IMR-90 (cell line): ENCODE results near the gene IL1A.
A peak's percentile ranks its signal among the peaks of the same experiment; 100 is the strongest.

Experiments used
- BHLHE40 ChIP-seq: fragments of 150-350 bp; IDR thresholded peaks from 2 replicates; pipeline ENCODE4 v1.6.1; 2016; ENCODE audit warnings: mild to moderate bottlenecking, low read depth, low read length
- CEBPB ChIP-seq: IDR thresholded peaks from 2 replicates; pipeline ENCODE4 v1.6.1; 2012; ENCODE audit warnings: low read depth, low read length, improper control_type of control experiment
- CTCF ChIP-seq: conservative IDR thresholded peaks from 2 replicates; pipeline ENCODE4 v1.5.1; 2012; ENCODE audit warnings: mild to moderate bottlenecking, low read depth, low read length, improper control_type of control experiment
- FOS ChIP-seq: fragments of 150-350 bp; IDR thresholded peaks from 2 replicates; pipeline ENCODE4 v1.6.1; 2016; ENCODE audit warnings: low read depth, low read length
- MXI1 ChIP-seq: IDR thresholded peaks from 2 replicates; pipeline ENCODE4 v1.6.1; 2012; ENCODE audit warnings: low read depth, mild to moderate bottlenecking, low read length, moderate library complexity, borderline replicate concordance
- NFE2L2 ChIP-seq: fragments of 150-350 bp; IDR thresholded peaks from 2 replicates; pipeline ENCODE4 v1.6.1; 2016; ENCODE audit warnings: low read depth, mild to moderate bottlenecking, low read length
- POLR2A ChIP-seq: IDR thresholded peaks from 2 replicates; pipeline ENCODE4 v1.6.1; 2012; ENCODE audit warnings: mild to moderate bottlenecking, low read depth, low read length
- RAD21 ChIP-seq: IDR thresholded peaks from 2 replicates; pipeline ENCODE4 v1.6.1; 2012; ENCODE audit warnings: low read length, improper control_type of control experiment
- RCOR1 ChIP-seq: IDR thresholded peaks from 2 replicates; pipeline ENCODE4 v1.6.1; 2012; ENCODE audit warnings: mild to moderate bottlenecking, low read length, improper control_type of control experiment; ENCODE audit not compliant: insufficient replicate concordance
- SMC3 ChIP-seq: fragments of 150-350 bp; IDR thresholded peaks from 2 replicates; pipeline ENCODE4 v1.6.1; 2016; ENCODE audit warnings: low read depth, mild to moderate bottlenecking, antibody characterized with exemption, low read length, moderate library complexity

GRCh38 chr2:112749755-112750559 is 34.3 kb downstream of the IL1A start:
- TF ChIP-seq CTCF (peak; percentile 95), MXI1 (no peak), RCOR1 (no peak), NFE2L2 (no peak), SMC3 (peak; percentile 99), POLR2A (no peak), CEBPB (no peak), FOS (no peak), BHLHE40 (no peak), RAD21 (peak; percentile 94)
